Thyroid gland (tissue), 4 donors: ENCODE data around the gene NEFH. TPM values are rescaled to one million over a fixed set of nuclear protein-coding genes. Genes with fewer than 3 reads are reported as not detected.

Source experiments
- DNase-seq, 2 donors: peaks; one replicate each; pipeline ENCODE4 v3.0.0-alpha.2; 2019
- H3K27ac ChIP-seq, 3 donors: fragments of 200-600 bp; sonication (generic); 1 replicate in 2 of 3; 2 replicates in 1 of 3; pipeline ENCODE4 v1.5.1; 2016 to 2019; ENCODE audit warnings: mild to moderate bottlenecking in 1 of 3, moderate library complexity in 1 of 3
- H3K27me3 ChIP-seq: fragments of 200-600 bp; sonication (generic); one replicate; pipeline ENCODE4 v1.5.1; 2019
- H3K36me3 ChIP-seq, 2 donors: fragments of 200-600 bp; sonication (generic); one replicate each; pipeline ENCODE4 v1.5.1; 2016 to 2019
- H3K4me1 ChIP-seq, 2 donors: fragments of 200-600 bp; sonication (generic); one replicate each; pipeline ENCODE4 v1.5.1; 2017 to 2019
- H3K4me3 ChIP-seq, 3 donors: fragments of 200-600 bp; sonication (generic); replicated peaks in 1 of 3; 1 replicate in 2 of 3; 2 replicates in 1 of 3; pipeline ENCODE4 v1.5.1; 2016; ENCODE audit warnings: mild to moderate bottlenecking in 1 of 3
- H3K9me3 ChIP-seq: fragments of 200-600 bp; sonication (generic); one replicate; pipeline ENCODE4 v1.5.1; 2017
- CTCF ChIP-seq, 6 experiments: fragments of 200-600 bp in 3 of 6; fragments of 450-650 bp in 3 of 6; sonication (generic) in 3 of 6; IDR thresholded peaks; one replicate each; pipeline ENCODE4 v1.5.1; 2016 to 2019; ENCODE audit warnings: antibody characterized with exemption in 6 of 6, mild to moderate bottlenecking in 2 of 6, inconsistent platforms in 1 of 6, moderate library complexity in 1 of 6
- POLR2A ChIP-seq, 2 donors: fragments of 450-650 bp; IDR thresholded peaks; one replicate each; pipeline ENCODE4 v1.6.1; 2017; ENCODE audit warnings: antibody characterized with exemption in 2 of 2, mild to moderate bottlenecking in 2 of 2, moderate library complexity in 1 of 2
- WGBS, 2 donors: methylation state at CpG; one replicate each; pipeline ENCODE4 v1.1.5; 2017; 5-methylcytosine and 5-hydroxymethylcytosine counted together
- intact Hi-C: fragments of 100-400 bp; cut with DNase I; formaldehyde crosslinking; loops from one replicate; pipeline ENCODE4 v1.15.1; 2023
- total RNA-seq, 4 donors: library from RNA; depleted of rRNA; stranded (reverse); fragments of >200 nt; gene quantifications; one replicate each; pipeline ENCODE4 v1.2.3, GENCODE V29; 2016

NEFH gene
- total RNA-seq, 4 donors from 2014 or later, result 0.27 to 0.44 (median 0.33) TPM; not detected in 1

GRCh38 chr22:29454276-29454675 lies 25.7 kb upstream of the NEFH start:
- WGBS, 2 donors, result 74 to 80% methylated on average over 7 of the region's 8 CpGs
- DNase-seq, result no peak
- H3K4me1 ChIP-seq, result no peaks in the 10 kb centered on the region
- no peak for TF ChIP-seq CTCF (IDR thresholded peaks at IDR 0.05)
- no peak for TF ChIP-seq POLR2A (IDR thresholded peaks at IDR 0.05)
- no peak overlapping the region for H3K4me3 ChIP-seq
- intact Hi-C loops, result no loop called here
- H3K27me3 ChIP-seq, result no peaks in the 10 kb centered on the region
- H3K9me3 ChIP-seq, result no peaks in the 10 kb centered on the region
- H3K27ac ChIP-seq, result no peak overlapping the region
- H3K36me3 ChIP-seq, result no peaks in the 10 kb centered on the region

GRCh38 chr22:29456211-29456671 lies 23.8 kb upstream of the NEFH start:
- no peaks in the 10 kb centered on the region for H3K36me3 ChIP-seq
- TF ChIP-seq CTCF (IDR thresholded peaks at IDR 0.05) (no peak), POLR2A (IDR thresholded peaks at IDR 0.05) (no peak)
- no peaks in the 10 kb centered on the region for H3K4me1 ChIP-seq
- H3K4me3 ChIP-seq, result no peak overlapping the region
- intact Hi-C loops, result no loop called here
- no peaks in the 10 kb centered on the region for H3K9me3 ChIP-seq
- no peak for DNase-seq
- H3K27ac ChIP-seq, result no peak overlapping the region
- no peaks in the 10 kb centered on the region for H3K27me3 ChIP-seq
- WGBS, 2 donors, result 52 to 72% methylated on average over 8 to 9 of the region's 9 CpGs

- Histone ChIP-seq H3K4me3 (no peak overlapping the region), H3K9me3 (no peaks in the 10 kb centered on the region), H3K27ac (no peak overlapping the region), H3K4me1 (no peaks in the 10 kb centered on the region), H3K27me3 (no peaks in the 10 kb centered on the region), H3K36me3 (no peaks in the 10 kb centered on the region)
- TF ChIP-seq POLR2A (IDR thresholded peaks at IDR 0.05), result no peak
- TF ChIP-seq CTCF (IDR thresholded peaks at IDR 0.05), result no peak
- 34 to 35% methylated on average over 4 of the region's 4 CpGs for WGBS, 2 donors
- no peak for DNase-seq
- intact Hi-C loops, result no loop called here
Observed at GRCh38 chr22:29457730-29458129, 22.3 kb upstream of the NEFH start.

GRCh38 chr22:29458551-29458950 lies 21.5 kb upstream of the NEFH start:
- TF ChIP-seq POLR2A (IDR thresholded peaks at IDR 0.05) (no peak), CTCF (IDR thresholded peaks at IDR 0.05) (no peak)
- intact Hi-C loops, result no loop called here
- H3K9me3 ChIP-seq, result no peaks in the 10 kb centered on the region
- H3K4me1 ChIP-seq, result no peaks in the 10 kb centered on the region
- no peak overlapping the region for H3K27ac ChIP-seq
- H3K36me3 ChIP-seq, result no peaks in the 10 kb centered on the region
- H3K4me3 ChIP-seq, result no peak overlapping the region
- DNase-seq, result no peak
- no peaks in the 10 kb centered on the region for H3K27me3 ChIP-seq

- TF ChIP-seq CTCF (IDR thresholded peaks at IDR 0.05) (no peak), POLR2A (IDR thresholded peaks at IDR 0.05) (no peak)
- no peak overlapping the region for H3K4me3 ChIP-seq
- no peaks in the 10 kb centered on the region for H3K4me1 ChIP-seq
- no peaks in the 10 kb centered on the region for H3K36me3 ChIP-seq
- no peaks in the 10 kb centered on the region for H3K27me3 ChIP-seq
- no peak for DNase-seq
- no peaks in the 10 kb centered on the region for H3K9me3 ChIP-seq
- intact Hi-C loops, result no loop called here
- no peak overlapping the region for H3K27ac ChIP-seq
- 54% methylated on average over 6 to 7 of the region's 9 CpGs for WGBS, 2 donors
Observed at GRCh38 chr22:29459773-29460172, 20.2 kb upstream of the NEFH start.
